ENCODE data around the gene C4A.
A peak's percentile ranks its signal among the peaks of the same experiment; 100 is the strongest.
"Not testable (repeated sequence)": the region's sequence is repeated elsewhere in the genome, so short reads cannot be mapped to it uniquely, and the experiment has no call there.

C4A gene

GRCh38 chr6:31968326-31968725 lies 13.5 kb upstream of the C4A start:
- H3K9me3 Mint-ChIP-seq: no peaks in the 10 kb centered on the region
- no peak for ATAC-seq (replicated peaks)
- H3K27me3 Mint-ChIP-seq: no peaks in the 10 kb centered on the region
- peaks cover 47 to 51% of the 10 kb centered on the region in 2 donors for H3K36me3 Mint-ChIP-seq
- no peak overlapping the region for H3K27ac Mint-ChIP-seq
- peaks cover 30 to 56% of the 10 kb centered on the region in 2 donors for H3K4me1 Mint-ChIP-seq
- no peak for DNase-seq
- H3K4me3 Mint-ChIP-seq: no peak overlapping the region

GRCh38 chr6:31968791-31969711 lies 12.8 kb upstream of the C4A start:
- no peaks in the 10 kb centered on the region for H3K9me3 Mint-ChIP-seq
- peaks cover 43 to 51% of the 10 kb centered on the region in 2 donors for H3K36me3 Mint-ChIP-seq
- H3K4me3 Mint-ChIP-seq: peak overlapping the region in 1 of 2 donors; percentile 98
- peak overlapping the region; percentile 99 for H3K27ac Mint-ChIP-seq
- no peak for ATAC-seq (replicated peaks)
- no peak for DNase-seq
- peaks cover 31 to 63% of the 10 kb centered on the region in 2 donors for H3K4me1 Mint-ChIP-seq
- no peaks in the 10 kb centered on the region for H3K27me3 Mint-ChIP-seq

DNA sequence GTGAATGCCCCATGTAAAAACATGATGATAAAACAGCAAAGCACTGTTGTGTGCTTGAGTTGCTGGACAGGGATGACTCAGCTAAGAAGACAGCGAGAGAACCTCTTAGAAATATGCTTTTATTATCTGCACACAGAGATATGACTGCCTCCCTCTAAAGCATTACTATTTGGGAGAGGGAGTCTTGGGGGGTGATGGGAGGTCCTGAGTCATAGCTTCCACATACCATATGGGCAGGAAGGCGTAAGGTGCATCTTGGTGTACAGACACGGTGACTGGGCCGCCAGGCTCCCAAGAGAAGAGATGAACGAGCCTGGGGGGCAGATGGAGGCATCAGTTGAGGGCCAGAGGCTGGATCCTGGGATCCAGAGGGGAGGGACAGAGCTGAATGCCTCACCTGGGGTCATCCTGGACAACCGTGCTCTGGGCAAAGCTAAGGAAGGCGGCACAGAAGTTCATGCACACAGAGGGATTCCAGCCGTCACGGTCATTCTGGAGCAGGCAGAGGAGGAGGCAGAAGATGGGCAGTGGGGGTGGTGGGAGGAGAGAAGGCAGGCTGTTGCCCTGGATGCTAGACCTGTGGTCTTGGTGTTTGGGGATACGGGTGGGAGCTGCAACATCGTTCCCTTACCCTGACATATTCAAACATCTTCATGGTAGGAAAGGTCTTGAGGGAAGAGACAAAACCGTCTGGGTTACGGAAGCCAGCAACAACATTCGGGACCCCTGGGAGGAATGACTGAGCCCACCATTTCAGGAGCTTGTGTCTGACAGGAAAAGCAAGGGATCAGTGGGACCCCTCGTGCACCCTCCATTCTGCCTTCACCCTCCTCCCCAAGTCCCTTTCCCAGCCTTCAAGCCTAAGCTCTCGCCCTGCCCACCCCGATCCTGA lies 11.9 kb upstream of the C4A start:
- no peak for ATAC-seq (replicated peaks)
- Mint-ChIP-seq H3K27ac (peak overlapping the region; percentile 99), H3K36me3 (peaks cover 39 to 47% of the 10 kb centered on the region in 2 donors), H3K4me1 (peaks cover 31 to 66% of the 10 kb centered on the region in 2 donors), H3K9me3 (no peaks in the 10 kb centered on the region), H3K27me3 (no peaks in the 10 kb centered on the region), H3K4me3 (peak overlapping the region; percentile 95 to 98)
- DNase-seq: no peak

GRCh38 chr6:31970604-31971271 lies 11.1 kb upstream of the C4A start:
- Mint-ChIP-seq H3K4me3 (peak overlapping the region; percentile 95 to 98), H3K36me3 (peaks cover 43 to 49% of the 10 kb centered on the region in 2 donors), H3K4me1 (peaks cover 31 to 66% of the 10 kb centered on the region in 2 donors)

DNA sequence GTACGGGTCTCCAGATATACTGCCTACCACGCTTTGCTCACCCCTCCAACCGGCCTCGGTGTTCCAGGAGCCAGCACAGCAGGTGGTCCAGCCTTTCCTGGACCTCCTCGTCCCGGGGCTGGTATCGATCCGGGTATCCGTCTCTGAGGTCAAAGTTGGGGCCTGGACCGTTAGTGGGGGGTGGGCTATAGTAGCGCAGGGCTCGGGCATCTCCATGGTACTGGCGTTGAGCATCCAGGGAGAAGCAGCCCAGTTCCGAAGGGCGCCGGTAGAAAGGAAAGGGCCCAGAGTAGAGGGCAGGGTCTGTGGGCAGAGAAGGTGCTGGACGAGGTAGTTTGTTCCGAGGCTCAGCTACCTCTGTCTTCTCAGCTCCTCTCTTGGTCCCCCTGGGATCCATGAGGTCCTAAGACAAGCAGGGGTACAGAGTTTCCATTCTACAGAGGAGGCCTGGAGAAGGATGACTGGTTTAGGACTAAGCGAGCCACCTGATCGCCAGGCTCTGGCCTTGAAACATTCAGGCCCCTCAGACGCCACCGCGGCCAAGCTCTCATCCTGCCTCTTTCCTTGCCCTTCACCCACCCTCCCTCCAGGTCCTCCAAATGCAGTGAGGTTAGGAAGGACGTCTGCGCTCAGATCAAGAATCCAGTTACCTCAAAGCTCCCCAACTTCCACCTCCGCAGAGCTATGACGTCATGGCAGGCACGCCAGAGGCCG lies 10.4 kb upstream of the C4A start:
- H3K4me3 Mint-ChIP-seq: peak overlapping the region; percentile 95 to 98
- no peaks in the 10 kb centered on the region for H3K9me3 Mint-ChIP-seq
- peaks cover 38 to 46% of the 10 kb centered on the region in 2 donors for H3K36me3 Mint-ChIP-seq
- H3K27ac Mint-ChIP-seq: peak overlapping the region; percentile 99
- DNase-seq (no peak), ATAC-seq (replicated peaks) (peak in 1 of 2 donors; percentile 6)
- H3K27me3 Mint-ChIP-seq: no peaks in the 10 kb centered on the region
- H3K4me1 Mint-ChIP-seq: peaks cover 31 to 66% of the 10 kb centered on the region in 2 donors

More at GRCh38 chr6:31970604-31971271, 11.1 kb upstream of the C4A start:
- Mint-ChIP-seq H3K27ac (peak overlapping the region; percentile 99), H3K9me3 (no peaks in the 10 kb centered on the region), H3K27me3 (no peaks in the 10 kb centered on the region)
- DNase-seq: no peak
- ATAC-seq (replicated peaks): no peak

GRCh38 chr6:31971993-31972708 lies 9.7 kb upstream of the C4A start, which contains the start of gene DXO:
DXO (minus strand) TSS chr6:31972138; CDS start chr6:31971675, 463 bp downstream.
- no peaks in the 10 kb centered on the region for H3K27me3 Mint-ChIP-seq
- H3K4me1 Mint-ChIP-seq: peaks cover 31 to 61% of the 10 kb centered on the region in 2 donors
- peak; percentile 99 for DNase-seq
- peak within 1 kb of the TSS; percentile 99 for H3K27ac Mint-ChIP-seq
- no peaks in the 10 kb centered on the region for H3K9me3 Mint-ChIP-seq
- H3K36me3 Mint-ChIP-seq: peaks cover 31 to 44% of the 10 kb centered on the region in 2 donors
- H3K4me3 Mint-ChIP-seq: peak within 1 kb of the TSS; percentile 95 to 98
- ATAC-seq (replicated peaks): peak; percentile 93 to 94

DNA sequence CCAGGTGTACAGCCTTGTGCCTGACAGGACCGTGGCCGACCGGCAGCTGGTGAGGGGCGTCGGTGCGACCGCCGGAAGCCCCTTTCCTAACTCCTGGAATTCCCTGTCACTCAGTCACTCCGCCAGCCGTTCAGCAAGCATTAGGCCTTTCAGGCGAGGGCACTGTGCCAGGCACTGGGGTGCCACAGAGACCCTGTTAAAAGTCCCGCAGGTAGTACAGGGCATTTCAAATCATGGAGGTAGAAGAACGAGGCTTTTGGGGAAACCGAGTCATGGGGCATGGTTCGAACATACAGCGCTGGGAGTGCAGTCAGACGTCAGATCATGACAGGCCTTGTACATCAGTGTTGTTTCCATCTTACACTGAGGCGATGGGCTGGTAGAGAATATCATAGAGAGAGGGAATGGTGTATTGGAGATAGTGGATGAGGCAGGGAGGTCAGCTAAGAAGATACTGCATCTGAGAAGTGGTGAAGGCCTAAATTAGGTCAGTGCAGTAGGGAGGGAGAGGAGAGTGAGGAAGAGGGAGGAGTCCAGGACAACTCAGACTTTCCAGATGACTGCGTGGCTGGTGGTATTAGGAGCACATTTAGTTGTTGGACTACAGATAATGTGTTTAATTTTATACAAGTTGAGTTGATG lies 9.0 kb upstream of the C4A start:
- peak overlapping the region; percentile 99 for H3K27ac Mint-ChIP-seq
- DNase-seq (no peak), ATAC-seq (replicated peaks) (no peak)
- peaks cover 26 to 54% of the 10 kb centered on the region in 2 donors for H3K4me1 Mint-ChIP-seq
- peak overlapping the region; percentile 95 to 98 for H3K4me3 Mint-ChIP-seq
- no peaks in the 10 kb centered on the region for H3K9me3 Mint-ChIP-seq
- no peaks in the 10 kb centered on the region for H3K27me3 Mint-ChIP-seq
- H3K36me3 Mint-ChIP-seq: peaks cover 25 to 37% of the 10 kb centered on the region in 2 donors

DNA sequence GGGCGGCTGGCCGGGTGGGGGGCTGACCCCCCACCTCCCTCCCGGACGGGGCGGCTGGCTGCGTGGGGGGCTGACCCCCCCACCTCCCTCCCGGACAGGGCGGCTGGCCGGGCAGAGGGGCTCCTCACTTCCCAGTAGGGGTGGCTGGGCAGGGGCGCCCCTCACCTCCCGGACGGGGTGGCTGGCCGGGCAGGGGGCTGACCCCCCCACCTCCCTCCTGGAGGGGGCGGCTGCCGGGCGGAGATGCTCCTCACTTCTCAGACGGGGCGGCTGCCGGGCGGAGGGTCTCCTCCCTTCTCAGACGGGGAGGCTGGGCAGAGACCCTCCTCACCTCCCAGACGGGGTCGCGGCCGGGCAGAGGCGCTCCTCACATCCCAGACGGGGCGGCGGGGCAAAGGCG lies 5.8 kb upstream of the C4A start:
- not testable (repeated sequence) for H3K27ac Mint-ChIP-seq; H3K4me3 Mint-ChIP-seq; H3K27me3 Mint-ChIP-seq; DNase-seq; H3K9me3 Mint-ChIP-seq; ATAC-seq (replicated peaks)
- H3K36me3 Mint-ChIP-seq: peaks cover 9 to 30% of the 10 kb centered on the region in 2 donors
- peaks cover 10 to 36% of the 10 kb centered on the region in 2 donors for H3K4me1 Mint-ChIP-seq

DNA sequence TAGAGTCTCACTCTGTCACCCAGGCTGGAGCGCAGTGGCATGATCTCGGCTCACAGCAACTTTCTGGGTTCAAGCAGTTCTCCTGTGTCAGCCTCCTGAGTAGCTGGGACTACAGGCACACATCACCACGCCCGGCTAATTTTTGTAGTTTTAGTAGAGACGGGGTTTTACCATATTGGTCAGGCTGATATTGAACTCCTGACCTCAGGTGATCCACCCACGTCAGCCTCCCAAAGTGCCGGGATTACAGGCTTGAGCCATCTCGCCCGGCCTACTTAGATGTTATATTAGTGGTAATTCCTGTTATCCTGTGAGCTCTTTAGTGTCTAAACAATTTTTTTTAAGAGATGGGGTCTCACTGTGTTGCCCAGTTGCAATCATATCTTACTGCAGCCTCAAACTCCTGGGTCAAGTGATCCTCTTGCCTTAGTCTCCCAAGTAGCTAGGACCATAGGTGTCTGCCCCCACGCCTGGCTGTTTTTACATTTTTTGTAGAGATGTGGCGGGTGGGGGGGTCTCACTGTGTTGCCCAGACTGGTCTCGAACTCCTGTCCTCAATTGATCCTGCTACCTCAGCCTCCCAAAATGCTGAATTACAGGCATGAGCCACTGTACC lies 3.9 kb upstream of the C4A start:
- H3K36me3 Mint-ChIP-seq: peaks cover 8 to 30% of the 10 kb centered on the region in 2 donors
- no peak overlapping the region for H3K27ac Mint-ChIP-seq
- no peak for DNase-seq
- ATAC-seq (replicated peaks): no peak
- no peaks in the 10 kb centered on the region for H3K27me3 Mint-ChIP-seq
- no peak overlapping the region for H3K4me3 Mint-ChIP-seq
- H3K4me1 Mint-ChIP-seq: peaks cover 5 to 20% of the 10 kb centered on the region in 2 donors
- H3K9me3 Mint-ChIP-seq: no peaks in the 10 kb centered on the region

DNA sequence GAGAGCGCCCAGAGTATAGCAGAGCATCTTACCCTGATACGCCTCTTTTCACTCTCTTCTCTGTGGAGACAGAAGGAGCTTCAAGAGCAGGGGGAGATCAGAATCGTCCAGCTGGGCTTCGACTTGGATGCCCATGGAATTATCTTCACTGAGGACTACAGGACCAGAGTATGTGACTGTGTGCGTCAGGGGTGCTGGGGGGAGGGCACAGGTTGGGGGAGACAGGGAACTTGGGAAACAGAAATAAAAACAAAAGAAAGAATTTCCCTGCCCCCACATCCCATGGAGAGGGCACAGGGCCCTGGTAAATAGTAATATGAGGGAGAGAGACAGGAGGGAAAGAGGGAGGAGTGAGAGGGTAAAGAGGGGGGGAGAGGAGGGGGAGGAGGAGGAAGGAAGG lies 3.0 kb upstream of the C4A start:
- peaks cover 0 to 11% of the 10 kb centered on the region in 2 donors for H3K4me1 Mint-ChIP-seq
- peaks cover 8 to 26% of the 10 kb centered on the region in 2 donors for H3K36me3 Mint-ChIP-seq
- H3K27ac Mint-ChIP-seq: no peak overlapping the region
- H3K9me3 Mint-ChIP-seq: no peaks in the 10 kb centered on the region
- H3K27me3 Mint-ChIP-seq: no peaks in the 10 kb centered on the region
- ATAC-seq (replicated peaks): no peak
- no peak for DNase-seq
- H3K4me3 Mint-ChIP-seq: no peak overlapping the region

- Mint-ChIP-seq H3K27ac (no peak overlapping the region), H3K9me3 (no peaks in the 10 kb centered on the region), H3K4me3 (no peak overlapping the region), H3K36me3 (peaks cover 8 to 22% of the 10 kb centered on the region in 2 donors), H3K4me1 (peaks cover 0 to 6% of the 10 kb centered on the region in 2 donors), H3K27me3 (no peaks in the 10 kb centered on the region)
- DNase-seq: no peak
- no peak for ATAC-seq (replicated peaks)
These were observed 2.5 kb upstream of the C4A start for GRCh38 chr6:31979238-31979898.
